Right ventricle myocardium inferior (tissue), 1 donor: ENCODE results near the gene CDCP2. TPM values are rescaled to one million over a fixed set of nuclear protein-coding genes. Genes with fewer than 3 reads are reported as not detected.

Experiments
- ATAC-seq: fragments of 200-7000 bp; cut with Tn5 transposase; one replicate; pipeline ENCODE4 v1.9.1; 2020; ENCODE audit warnings: mild to moderate bottlenecking, moderate library complexity
- DNase-seq: peaks from one replicate; pipeline ENCODE4 v3.0.0; 2021; ENCODE audit errors: missing footprints
- intact Hi-C: fragments of 100-400 bp; cut with DNase I; formaldehyde crosslinking; loops from one replicate; pipeline ENCODE4 v1.11.0; 2022
- long read RNA-seq: library from polyadenylated mRNA; unstranded; transcript quantifications from one replicate; pipeline ENCODE4 v2.0.0, GENCODE V29; 2021
- total RNA-seq: library from RNA; stranded (reverse); fragmentation: NEBNext Ultra II Directional; extraction: Animal tissue kit (Norgen Biotek cat#: 25700); gene quantifications from one replicate; pipeline ENCODE4 v1.2.1, GENCODE V29; 2021
- donor health status: DM: no; HTN: yes; CAD: no; lungs with severe emphysema.

The CDCP2 gene
- total RNA-seq: not detected
- long read RNA-seq: 0 reads

- intact Hi-C loops: no loop called here
- ATAC-seq: no peak
- DNase-seq: peak; percentile 47
These were observed at the start of gene CDCP2 for GRCh38 chr1:54152696-54153095. TSS of gene CDCP2 (minus strand) at chr1:54153000. CDS start at chr1:54152922, 78 bp downstream.

- peak; percentile 6 for ATAC-seq
- intact Hi-C loops: loop anchor here (2.0 to 10.0 kb wide), 3 partner anchors 77 to 284 kb away; partner anchors contain the start of gene SSBP3
- DNase-seq: no peak
These were observed 47.8 kb upstream of the CDCP2 start for GRCh38 chr1:54200519-54200997.

- intact Hi-C loops: loop anchor here (2.0 to 10.0 kb wide), 3 partner anchors 77 to 285 kb away; partner anchors contain the start of gene SSBP3
- ATAC-seq (peak; percentile 99), DNase-seq (peak; percentile 95)
These were observed 47.1 kb upstream of the CDCP2 start, which contains the start of the genes CYB5RL and MRPL37 for GRCh38 chr1:54199765-54200518. TSS of gene CYB5RL (minus strand) at chr1:54200030. CDS start at chr1:54195616, 4,414 bp downstream. TSS of gene MRPL37 (plus strand) at chr1:54200167. CDS start at chr1:54200244, 77 bp downstream.

- intact Hi-C loops: no loop called here
- DNase-seq (peak; percentile 57), ATAC-seq (no peak)
These were observed 46.5 kb upstream of the CDCP2 start for GRCh38 chr1:54199151-54199764.

- ATAC-seq (no peak), DNase-seq (no peak)
- intact Hi-C loops: no loop called here
These were observed 40.7 kb upstream of the CDCP2 start for GRCh38 chr1:54193453-54193852.

- intact Hi-C loops: no loop called here
- no peak for ATAC-seq
- no peak for DNase-seq
These were observed 38.7 kb upstream of the CDCP2 start for GRCh38 chr1:54191525-54191924.

GRCh38 chr1:54190526-54190925, 37.7 kb upstream of the CDCP2 start:
- DNase-seq: peak; percentile 11
- intact Hi-C loops: no loop called here
- ATAC-seq: no peak

GRCh38 chr1:54188291-54188690, 35.5 kb upstream of the CDCP2 start:
- ATAC-seq (no peak), DNase-seq (no peak)
- intact Hi-C loops: no loop called here

- DNase-seq (no peak), ATAC-seq (no peak)
- intact Hi-C loops: no loop called here
These were observed 33.3 kb upstream of the CDCP2 start for GRCh38 chr1:54186056-54186455.

GRCh38 chr1:54180701-54181360, 28.0 kb upstream of the CDCP2 start:
- intact Hi-C loops: loop anchor here (5.0 kb wide), 1 partner anchor 306 kb away; no protein-coding TSS in a partner anchor
- ATAC-seq (no peak), DNase-seq (no peak)

GRCh38 chr1:54178296-54179070, 25.7 kb upstream of the CDCP2 start:
- ATAC-seq (no peak), DNase-seq (peak; percentile 30)
- intact Hi-C loops: no loop called here

- intact Hi-C loops: no loop called here
- ATAC-seq (no peak), DNase-seq (peak; percentile 47)
These were observed 24.9 kb upstream of the CDCP2 start for GRCh38 chr1:54177726-54178125.

GRCh38 chr1:54176621-54177327, 24.0 kb upstream of the CDCP2 start:
- intact Hi-C loops: no loop called here
- DNase-seq (peak; percentile 50), ATAC-seq (no peak)

- ATAC-seq (no peak), DNase-seq (no peak)
- intact Hi-C loops: no loop called here
These were observed 21.3 kb upstream of the CDCP2 start for GRCh38 chr1:54174106-54174505.

GRCh38 chr1:54173681-54174080, 20.9 kb upstream of the CDCP2 start:
- ATAC-seq: no peak
- intact Hi-C loops: no loop called here
- peak; percentile 21 for DNase-seq

GRCh38 chr1:54172614-54173599, 20.1 kb upstream of the CDCP2 start:
- no peak for DNase-seq
- intact Hi-C loops: no loop called here
- no peak for ATAC-seq

GRCh38 chr1:54171606-54172005, 18.8 kb upstream of the CDCP2 start:
- DNase-seq (peak; percentile 42), ATAC-seq (no peak)
- intact Hi-C loops: no loop called here
